Stimulated activated CD4-positive, alpha-beta T cell treated with anti-CD3 and anti-CD28 coated beads, Interleukin-1b, Interleukin-23, amount 100 ng/mL, for 4 hours (primary cell): ENCODE data around the gene AFF1.
"Not testable (repeated sequence)": the region's sequence is repeated elsewhere in the genome, so short reads cannot be mapped to it uniquely, and the experiment has no call there.

ENCODE experiments used
- DNase-seq, 2 donors: peaks; one replicate each; pipeline ENCODE4 v3.0.0-alpha.2; 2020; ENCODE audit warnings: low read depth in 2 of 2

AFF1 gene

DNA sequence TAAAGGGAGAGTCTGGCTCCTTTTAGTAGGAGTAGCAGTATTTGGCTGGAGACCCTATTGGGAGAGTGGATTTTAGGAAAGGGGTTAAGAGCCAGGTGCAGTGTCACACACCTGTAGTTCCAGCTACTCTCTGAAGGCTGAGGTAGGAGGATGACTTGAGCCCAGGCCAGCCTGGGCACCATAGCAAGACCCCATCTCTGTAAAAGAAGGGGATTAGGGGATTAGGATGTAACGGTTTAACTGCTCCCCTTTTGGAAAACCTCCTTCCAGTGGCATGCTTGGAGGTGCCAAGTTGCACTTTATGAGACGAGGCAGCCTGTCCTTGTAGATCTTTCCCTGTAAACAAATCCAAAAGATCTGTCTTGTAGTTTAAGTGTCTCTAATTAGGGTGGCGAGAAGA, 145.7 kb downstream of the AFF1 start:
- DNase-seq = no peak

DNA sequence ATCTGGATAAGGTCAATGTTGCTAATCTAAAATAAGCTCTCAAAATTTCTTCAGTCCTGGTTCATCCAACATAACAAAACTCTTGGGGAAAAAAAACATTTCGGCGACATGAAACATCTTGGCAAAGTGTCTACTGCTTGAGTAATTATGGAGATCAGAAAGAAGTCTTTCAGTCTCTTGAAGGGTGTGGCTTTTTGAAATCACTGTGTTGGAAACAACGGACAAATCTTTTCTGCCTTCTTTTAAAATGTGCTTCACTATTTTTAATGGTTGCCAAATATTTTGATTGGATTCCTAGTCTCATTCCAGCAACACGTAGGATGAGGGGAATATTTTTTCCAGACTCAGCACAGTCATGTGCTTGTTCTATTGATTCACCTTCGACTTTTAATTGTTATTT, 147.0 kb downstream of the AFF1 start:
- DNase-seq = no peak

GRCh38 chr4:87085732-87086131, 150.9 kb downstream of the AFF1 start:
- DNase-seq = not testable (repeated sequence)

DNA sequence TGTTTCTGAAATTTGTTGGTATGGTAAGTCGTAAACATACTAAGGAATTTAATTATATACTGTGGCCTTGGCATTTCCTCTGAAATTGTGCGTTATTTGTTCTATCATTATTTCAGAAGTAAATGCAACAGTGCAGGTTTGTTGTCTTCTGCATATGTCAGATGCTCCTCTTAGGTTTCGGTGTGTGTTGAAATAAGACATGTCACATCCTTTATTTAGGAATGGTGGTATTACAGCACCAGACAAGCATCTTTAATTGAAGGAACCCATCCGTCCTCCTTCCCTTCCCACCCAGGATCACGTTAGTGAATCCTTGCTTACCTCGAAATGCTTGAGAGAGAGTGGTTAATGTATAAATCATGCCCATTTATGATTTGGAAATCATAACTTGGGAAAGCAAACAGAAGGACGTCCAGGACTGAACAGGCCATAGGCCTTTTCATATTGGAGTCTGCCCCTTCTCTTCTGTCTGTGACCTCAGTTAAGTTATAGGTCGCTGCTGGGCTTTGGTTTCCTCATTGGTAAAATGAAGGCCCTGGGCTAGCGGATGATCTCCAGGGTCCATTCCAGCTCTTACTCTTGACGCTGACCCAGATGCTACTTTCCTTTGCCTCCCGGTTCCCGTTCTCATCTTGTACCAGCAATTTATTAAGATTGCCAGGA, 151.5 kb downstream of the AFF1 start:
- no peak for DNase-seq

- no peak for DNase-seq
Measured at GRCh38 chr4:87087015-87087414, 152.2 kb downstream of the AFF1 start.

DNA sequence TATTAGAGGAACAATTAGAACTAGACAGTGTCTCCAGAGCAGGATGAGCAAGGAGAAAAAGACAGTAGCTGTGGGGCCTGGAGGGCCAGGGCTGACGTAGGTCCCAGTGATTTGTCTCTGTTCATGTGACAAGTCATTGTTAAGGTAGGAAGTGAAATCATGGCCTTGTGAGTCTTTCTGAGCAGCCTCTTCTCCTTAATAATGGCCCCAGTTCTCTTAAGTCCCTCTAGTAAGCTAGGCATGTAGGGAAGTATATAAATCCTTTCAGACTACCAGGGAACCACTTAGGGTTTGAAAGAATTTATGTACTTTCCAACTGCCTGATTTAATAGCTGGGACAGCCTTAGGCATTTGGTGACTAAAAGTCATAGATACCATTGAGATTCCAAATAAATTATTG, 152.6 kb downstream of the AFF1 start:
- no peak for DNase-seq

- DNase-seq = no peak
Measured at GRCh38 chr4:87088186-87088585, 153.4 kb downstream of the AFF1 start.

DNA sequence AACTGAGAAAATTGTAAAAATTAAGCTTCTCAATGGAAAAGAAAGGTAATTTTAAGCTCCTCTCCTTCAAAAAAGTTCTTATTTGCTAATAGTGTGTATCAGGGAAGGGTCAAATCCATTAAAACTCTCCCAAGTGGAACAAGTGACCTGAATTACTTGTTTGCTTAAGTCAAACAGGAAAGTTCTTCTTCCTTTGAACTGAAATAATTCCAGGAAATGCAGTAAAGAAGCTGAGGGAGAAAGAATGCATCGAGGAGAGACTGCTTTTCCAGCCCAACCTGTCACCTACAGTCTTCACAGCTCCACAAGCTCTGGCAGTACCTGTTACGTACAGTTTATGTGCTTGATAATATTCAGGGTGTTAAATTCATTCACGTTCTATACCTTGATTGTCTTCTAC, 154.6 kb downstream of the AFF1 start:
- DNase-seq = no peak

DNA sequence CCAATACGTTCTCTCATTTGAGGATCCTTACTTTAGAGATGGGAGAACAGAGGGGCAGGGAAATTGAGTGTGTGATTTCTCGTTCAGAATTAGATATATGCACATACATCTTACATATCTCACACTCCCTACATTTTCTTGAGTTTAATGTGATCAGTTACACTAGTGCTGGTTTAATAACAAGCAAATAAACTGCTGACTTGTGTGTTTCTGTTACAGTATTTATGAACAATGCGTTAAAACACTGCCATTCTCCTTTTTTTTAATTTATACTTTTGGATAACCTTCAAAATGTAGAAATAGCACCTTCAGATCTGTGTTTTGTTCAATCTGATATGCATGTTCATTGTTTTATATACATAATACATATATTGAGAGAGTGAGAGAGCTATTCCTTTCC, 155.5 kb downstream of the AFF1 start:
- no peak for DNase-seq

- DNase-seq = no peak
Measured at GRCh38 chr4:87092389-87093141, 157.8 kb downstream of the AFF1 start.

DNA sequence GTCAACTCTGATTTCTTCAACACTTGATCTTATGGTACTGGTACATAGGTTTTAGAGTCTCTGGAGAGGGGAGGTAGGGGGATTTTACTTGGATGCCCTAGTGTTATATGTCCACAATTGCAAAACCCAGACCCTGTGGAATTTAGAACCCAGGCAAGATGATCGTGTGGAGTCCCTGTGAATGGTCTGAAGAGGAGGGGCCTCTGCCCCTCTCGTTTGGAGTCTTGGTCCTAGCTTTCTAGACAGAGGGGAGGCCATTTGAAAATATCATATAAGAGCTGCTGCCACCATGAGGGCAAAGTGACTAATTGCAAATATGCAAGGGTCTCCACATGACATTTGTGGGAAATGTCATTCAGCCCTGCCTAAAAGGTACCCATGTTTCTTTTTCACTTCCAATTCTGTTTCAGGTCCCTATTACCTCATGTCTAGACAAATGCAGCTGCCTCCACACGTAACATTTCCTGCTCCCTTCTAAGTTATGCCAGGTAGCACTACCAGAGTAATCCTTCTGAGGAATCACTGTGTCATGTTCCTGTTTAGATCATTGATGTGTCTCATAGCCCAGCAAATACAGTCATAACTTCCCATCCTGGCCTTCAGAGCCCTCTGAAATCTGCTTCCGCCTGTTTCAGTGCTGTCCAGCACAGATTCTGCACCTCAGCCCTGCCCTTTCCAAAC, 158.8 kb downstream of the AFF1 start:
- DNase-seq = peak in 1 of 2 donors; percentile 15

- DNase-seq = no peak
Measured at GRCh38 chr4:87097075-87097474, 162.3 kb downstream of the AFF1 start.

- DNase-seq = no peak
Measured at GRCh38 chr4:87100168-87100567, 165.4 kb downstream of the AFF1 start.

DNA sequence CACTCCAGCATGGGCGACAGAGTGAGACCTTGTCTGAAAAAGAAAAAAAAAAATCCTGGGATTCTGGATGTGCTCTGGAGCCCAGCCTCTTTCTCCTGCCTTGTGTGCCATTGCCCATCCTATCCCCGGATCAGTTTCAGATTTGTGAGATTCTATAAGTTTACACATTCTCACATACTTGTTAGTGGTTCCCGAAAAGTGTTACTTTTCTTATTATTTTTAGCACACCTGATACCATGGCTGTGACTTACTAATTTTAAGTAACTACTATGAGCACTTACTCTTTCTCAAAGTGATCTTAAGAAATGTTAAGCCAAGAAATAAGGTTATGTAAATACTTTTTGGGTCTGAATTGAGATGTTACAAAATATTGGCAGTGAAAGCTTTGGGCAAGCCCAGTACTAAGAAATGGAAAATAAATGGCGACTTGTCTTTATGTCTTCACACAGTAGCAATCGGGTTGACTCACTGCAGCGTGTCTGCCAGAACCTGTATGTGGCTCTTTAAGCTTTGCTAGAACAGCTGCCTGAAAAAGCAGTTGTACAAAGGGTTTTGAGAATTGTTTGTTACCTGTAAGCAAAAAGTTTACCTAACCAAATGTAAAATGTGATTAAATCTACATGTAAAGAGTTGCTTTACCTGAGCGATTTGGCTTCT, 166.9 kb downstream of the AFF1 start:
- DNase-seq = no peak

DNA sequence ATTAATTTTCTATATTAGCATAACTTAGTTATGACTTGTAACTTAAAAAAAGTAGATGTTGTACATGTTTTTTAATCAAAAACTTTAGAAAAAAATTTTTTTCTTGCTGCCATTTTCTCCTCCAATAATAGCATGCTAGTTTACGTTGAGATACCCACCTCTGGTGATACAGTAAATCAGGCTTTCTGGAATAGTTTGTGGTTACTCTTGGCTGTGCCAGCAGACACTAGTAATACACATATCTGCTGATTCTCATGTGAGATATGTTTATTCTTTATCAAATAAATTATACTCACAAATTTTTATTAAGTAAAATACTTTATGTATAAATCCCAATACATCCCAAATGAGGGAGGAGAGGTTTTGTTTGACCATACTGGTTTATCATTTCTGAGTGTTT, 168.3 kb downstream of the AFF1 start:
- no peak for DNase-seq

DNA sequence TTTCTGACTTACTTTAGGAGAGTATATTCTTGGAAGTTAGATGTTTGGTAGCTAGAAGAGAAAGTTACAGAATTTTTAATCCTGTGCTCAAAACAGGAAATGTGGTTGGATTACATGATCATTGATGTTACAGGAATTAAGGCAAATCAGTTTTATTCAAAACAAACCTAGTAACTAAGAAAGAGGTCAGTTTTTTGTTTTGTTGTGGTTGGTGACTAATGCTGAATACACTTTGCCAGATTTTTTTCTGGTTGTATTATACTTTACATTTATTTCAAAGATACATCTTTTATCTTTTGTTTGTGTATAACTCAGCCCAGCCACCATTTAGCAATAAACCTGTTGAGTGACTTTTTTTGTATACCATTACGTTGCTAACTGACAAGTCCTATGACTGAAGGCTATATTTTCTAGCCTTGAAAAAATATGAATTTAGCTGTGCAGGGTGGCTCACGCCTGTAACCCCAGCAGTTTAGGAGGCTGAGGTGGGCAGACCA, 168.9 kb downstream of the AFF1 start:
- DNase-seq = no peak

DNA sequence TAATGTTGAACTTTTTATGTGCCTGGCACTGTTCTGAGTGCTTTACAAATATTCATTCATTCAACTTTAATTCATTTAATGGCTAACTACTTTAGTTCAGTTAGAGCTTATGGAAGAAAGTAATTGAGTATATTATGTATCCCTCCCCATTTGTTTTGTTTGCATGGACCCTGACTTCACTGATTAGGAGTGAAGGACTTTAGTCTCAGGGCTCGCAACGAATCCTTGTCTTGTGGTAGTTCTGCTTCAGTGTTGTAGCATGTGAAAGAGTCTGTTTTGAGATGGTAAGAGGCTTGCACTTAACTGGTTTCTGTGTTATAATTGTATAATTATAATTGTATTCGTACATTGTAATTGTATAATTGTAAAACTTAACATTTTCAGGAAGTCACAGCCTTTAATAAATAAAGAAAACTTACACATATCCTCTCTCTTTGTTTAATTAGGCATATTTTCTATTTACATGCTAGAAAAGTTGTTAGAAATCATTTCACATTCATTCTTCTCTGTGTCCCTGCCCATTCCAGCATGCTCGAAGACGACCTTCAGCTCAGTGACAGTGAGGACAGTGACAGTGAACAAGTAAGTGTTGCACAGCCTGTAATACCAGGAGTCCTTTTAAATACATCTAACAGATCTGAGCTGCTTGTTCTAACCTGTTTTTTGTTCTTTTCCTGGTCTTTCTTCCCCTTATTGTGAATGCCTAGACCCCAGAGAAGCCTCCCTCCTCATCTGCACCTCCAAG, 170.5 kb downstream of the AFF1 start:
- DNase-seq = no peak

- DNase-seq = no peak
Measured at GRCh38 chr4:87108142-87108546, 173.3 kb downstream of the AFF1 start.

DNA sequence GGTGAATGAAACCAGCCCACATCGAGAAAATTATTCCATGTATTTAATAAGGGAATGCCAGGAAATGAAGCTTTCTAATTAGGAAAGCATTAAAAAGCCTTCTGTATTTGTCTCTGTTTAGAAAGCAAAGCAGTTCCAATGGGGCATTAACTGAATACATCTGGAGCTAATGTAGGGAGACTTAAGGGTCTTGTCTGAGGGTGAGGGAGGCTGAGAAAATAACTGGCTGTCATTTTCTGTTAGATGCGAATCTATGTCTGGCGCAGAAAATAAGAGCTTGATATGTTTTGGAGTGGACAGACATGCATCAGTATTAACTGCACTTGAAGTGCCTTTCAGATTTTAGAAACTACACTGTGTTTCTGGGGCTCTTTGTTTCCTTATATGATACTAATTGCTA, 174.3 kb downstream of the AFF1 start:
- DNase-seq = no peak

GRCh38 chr4:87109945-87110344, 175.1 kb downstream of the AFF1 start:
- no peak for DNase-seq

DNA sequence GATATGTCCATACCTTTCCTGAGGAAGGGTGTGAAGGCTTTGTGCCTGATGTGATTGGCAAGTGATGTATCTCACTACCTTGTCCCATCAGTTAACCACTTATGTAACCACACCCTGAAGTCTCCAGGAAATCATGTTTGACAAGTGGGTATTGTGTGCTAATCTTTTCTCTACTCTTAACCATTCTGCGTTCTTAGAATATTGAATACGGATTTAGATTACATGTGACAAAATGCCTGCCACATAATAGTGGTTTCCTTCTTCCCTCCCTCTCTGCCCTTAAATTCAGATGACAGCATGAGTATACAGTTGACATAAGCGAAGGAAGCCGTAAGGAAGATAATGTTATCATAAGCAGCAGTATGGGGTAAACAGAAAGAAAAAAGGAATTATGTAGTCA, 177.3 kb downstream of the AFF1 start:
- DNase-seq = no peak
